Activated effector memory CD4-positive, alpha-beta T cell treated with Interleukin-2 at 50 U/mL for 16 hours (primary cell): Measurements from ENCODE around the gene NOS1AP.
"Not testable (repeated sequence)": the region's sequence is repeated elsewhere in the genome, so short reads cannot be mapped to it uniquely, and the experiment has no call there.

Experiments used
- DNase-seq: peaks from one replicate; pipeline ENCODE4 v3.0.0-alpha.2; 2020

The NOS1AP gene

DNA sequence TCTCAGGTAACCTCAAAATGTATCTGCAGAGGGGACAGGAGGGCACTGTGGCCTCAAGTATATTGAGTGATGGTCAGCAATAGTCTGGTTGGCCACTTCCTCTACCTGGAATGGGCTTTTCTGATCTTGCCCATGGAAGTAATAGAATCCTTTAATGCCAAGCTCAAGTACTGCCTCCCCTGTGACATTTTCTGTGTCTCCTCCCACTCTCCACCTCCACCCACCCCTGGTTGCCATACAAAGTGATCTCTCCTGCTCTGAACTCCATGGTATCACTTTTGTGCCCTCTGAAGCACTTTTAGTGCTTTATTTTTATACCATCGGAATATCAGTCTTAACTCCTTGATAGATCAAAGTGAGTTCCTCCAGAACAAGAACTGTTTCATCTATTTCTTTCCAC lies 9.2 kb upstream of the NOS1AP start:
- DNase-seq = no peak

DNA sequence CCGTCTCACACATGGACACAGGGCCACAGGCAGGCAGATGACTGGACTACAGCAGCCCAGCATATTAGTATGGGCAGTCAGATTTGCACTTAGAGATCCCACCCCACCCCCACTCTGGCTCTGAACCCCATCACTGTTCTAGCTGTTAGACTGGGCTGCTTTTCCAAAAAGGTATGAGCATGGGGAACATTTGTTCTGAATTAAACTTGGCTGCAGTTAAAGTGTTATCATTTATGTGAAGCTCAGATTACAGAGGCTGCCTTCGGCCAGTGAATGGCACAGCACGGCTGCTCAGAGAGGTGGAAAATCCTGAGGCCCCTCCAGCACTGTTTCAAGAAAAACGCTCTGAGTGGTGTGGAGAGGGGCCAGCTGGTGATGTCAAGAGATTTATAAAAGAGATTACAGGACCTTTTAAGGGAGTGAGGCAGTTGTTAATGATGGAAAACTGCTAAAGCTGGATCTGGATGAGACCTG lies 6.9 kb upstream of the NOS1AP start:
- no peak for DNase-seq

DNA sequence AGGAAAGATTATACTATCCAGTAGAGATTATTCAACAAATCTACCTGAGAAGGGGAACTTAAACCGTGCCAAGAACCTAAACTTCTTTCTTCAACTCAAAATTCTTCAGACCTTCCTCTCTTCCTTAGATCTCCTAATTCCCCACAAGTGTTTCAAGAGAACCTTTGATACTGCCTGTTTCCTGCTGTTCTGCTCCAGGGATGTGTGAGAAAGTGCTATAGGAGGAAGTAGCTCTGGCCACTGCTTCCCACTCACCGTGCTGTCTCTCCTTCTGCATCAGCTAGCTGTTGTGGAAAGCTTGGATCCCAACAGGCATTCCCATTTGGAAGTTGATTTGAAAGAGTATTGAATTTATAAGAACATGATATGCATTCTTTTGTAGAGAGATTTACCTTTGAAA lies 4.5 kb upstream of the NOS1AP start:
- no peak for DNase-seq

DNA sequence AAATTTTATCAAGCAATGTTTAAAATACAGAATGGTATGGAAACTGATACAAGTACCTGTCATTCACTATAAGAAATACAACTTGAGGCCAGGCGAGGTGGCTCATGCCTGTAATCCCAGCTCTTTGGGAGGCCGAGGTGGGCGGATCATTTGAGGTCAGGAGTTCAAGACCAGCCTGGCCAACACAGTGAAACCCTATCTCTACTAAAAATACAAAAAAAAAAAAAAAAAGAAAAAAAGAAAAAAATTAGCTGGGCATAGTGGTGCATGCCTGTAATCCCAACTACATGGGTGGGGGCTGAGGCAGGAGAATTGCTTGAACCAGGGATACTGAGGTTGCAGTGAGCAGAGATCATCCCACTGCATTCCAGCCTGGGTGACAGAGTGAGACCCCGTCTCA lies 2.7 kb upstream of the NOS1AP start:
- not testable (repeated sequence) for DNase-seq

DNA sequence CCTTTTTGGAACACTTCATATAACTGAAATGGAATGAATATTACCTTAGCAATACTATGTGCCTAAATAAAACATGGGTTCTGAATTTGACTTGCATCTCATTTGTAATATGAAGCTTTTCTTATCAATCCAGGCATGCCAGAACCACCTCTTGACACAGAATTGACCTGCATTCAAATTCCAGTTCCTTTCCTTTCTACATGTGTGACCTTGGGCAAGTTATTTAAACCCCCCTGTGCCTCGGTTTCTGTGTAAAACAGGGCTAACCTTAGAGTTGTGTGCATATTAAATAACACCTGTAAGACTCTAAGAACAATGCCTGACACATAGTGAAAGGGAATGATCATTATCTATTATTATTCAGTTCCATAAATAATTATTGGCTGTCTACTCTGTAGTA lies 2.0 kb upstream of the NOS1AP start:
- no peak for DNase-seq

DNA sequence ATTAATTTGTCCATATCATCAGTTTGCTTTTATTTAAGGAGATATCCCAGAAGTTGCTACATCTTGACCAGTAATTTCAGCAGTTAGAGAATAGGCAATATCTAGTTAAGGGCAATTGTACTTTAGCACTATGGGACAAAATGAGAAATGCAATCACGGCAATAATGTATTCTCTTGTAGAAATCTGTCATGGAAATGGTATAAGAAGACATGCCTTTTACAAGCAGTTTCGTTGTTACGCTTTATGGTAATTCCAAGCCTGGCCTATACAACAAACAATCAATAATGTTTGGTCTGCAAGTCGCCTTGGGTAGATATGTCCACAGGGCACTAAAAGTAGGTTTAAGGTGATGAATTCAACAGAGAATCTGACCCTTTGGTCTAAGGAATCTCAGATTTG lies 1.2 kb upstream of the NOS1AP start:
- DNase-seq = no peak

GRCh38 chr1:162070094-162070748 lies 730 bp downstream of the NOS1AP start:
- no peak for DNase-seq

DNA sequence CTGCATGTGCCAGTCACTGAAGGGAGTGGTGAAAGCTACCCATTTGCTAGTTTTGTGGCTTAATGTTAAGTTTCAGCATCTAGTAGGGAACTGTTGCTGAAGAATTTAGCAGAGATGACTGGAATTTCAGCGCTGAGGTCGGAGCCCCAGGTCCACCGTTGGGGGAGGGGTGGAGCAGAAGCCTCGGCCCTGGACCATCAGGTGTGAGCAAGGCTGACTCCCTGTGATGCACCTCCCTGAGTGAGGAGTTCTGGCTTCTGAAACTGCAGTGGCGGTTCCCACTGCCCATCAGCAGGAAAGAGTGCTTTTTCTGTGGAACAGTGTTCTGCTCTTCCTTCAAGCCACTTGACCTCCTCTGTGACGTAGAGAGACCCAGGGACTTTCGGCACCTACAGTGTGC lies 1.3 kb downstream of the NOS1AP start:
- DNase-seq = no peak

GRCh38 chr1:162072740-162073139 lies 3.2 kb downstream of the NOS1AP start:
- DNase-seq = no peak

- DNase-seq = no peak
Measured at GRCh38 chr1:162074276-162075005, 5.0 kb downstream of the NOS1AP start.

- no peak for DNase-seq
Measured at GRCh38 chr1:162075862-162076261, 6.4 kb downstream of the NOS1AP start.

GRCh38 chr1:162077648-162078299 lies 8.3 kb downstream of the NOS1AP start:
- no peak for DNase-seq

DNA sequence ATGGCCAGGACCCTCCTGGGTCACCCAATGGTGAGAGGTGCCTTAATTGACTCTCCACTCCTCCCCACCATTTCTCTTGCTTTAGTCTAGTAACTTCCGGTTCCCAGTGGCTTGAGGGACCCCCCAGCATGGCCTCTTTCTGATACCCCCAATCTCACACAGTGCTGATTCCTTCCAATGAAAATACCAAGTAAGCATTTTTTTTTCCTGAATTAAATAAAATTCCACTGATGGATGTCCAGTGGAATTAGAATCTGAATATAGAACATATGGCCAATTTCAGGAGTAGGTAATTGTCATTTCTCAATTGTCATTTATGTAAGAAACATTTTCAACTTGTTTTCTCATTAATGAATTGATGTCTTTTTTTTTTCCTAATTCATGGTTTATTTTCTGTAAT lies 9.5 kb downstream of the NOS1AP start:
- no peak for DNase-seq

GRCh38 chr1:162080472-162081015 lies 11.1 kb downstream of the NOS1AP start:
- no peak for DNase-seq

GRCh38 chr1:162081316-162081715 lies 11.8 kb downstream of the NOS1AP start:
- no peak for DNase-seq

DNA sequence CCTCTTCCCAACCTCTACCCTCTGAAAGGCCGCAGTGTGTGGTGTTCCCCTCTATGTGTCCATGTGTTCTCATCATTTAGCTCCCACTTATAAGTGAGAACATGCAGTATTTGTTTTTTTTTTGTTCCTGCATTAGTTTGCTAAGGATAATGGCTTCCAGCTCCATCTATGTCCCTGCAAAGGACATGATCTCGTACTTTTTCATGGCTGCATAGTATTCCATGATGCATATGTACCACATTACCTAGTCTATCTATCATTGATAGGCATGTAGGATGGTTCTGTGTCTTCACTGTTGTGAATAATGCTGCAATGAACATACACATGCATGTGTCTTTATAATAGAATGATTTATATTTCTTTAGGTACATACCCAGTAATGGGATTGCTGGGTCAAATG lies 12.6 kb downstream of the NOS1AP start:
- DNase-seq = not testable (repeated sequence)

- DNase-seq = no peak
Measured at GRCh38 chr1:162083273-162083672, 13.8 kb downstream of the NOS1AP start.

- no peak for DNase-seq
Measured at GRCh38 chr1:162085991-162086390, 16.5 kb downstream of the NOS1AP start.

- no peak for DNase-seq
Measured at GRCh38 chr1:162087111-162087510, 17.6 kb downstream of the NOS1AP start.

GRCh38 chr1:162087574-162087973 lies 18.1 kb downstream of the NOS1AP start:
- DNase-seq = no peak

GRCh38 chr1:162088281-162088969 lies 18.9 kb downstream of the NOS1AP start:
- DNase-seq = no peak

GRCh38 chr1:162089748-162090147 lies 20.3 kb downstream of the NOS1AP start:
- no peak for DNase-seq

DNA sequence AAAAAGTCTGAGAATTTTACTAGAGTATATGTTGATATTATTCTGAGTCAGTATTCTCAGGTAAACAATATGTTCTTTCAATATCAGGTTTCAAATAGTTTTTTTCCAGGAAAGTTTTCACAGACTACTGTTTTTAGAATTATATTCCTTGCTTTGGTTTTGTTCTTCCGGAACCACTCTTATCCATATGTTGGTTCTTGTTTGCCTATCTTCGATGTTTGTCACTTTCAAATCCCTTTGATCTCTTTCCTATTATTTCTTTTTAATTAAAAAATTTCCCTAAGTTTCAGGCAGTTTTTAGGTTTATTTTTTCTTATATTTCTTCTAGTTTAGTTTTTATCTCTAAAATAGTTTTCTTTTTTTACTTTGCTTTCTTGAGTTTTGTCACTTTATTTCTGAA lies 20.9 kb downstream of the NOS1AP start:
- no peak for DNase-seq
